Measurements from ENCODE around the gene TMC6.
"Not testable (repeated sequence)": the region's sequence is repeated elsewhere in the genome, so short reads cannot be mapped to it uniquely, and the experiment has no call there.

Gene TMC6

DNA sequence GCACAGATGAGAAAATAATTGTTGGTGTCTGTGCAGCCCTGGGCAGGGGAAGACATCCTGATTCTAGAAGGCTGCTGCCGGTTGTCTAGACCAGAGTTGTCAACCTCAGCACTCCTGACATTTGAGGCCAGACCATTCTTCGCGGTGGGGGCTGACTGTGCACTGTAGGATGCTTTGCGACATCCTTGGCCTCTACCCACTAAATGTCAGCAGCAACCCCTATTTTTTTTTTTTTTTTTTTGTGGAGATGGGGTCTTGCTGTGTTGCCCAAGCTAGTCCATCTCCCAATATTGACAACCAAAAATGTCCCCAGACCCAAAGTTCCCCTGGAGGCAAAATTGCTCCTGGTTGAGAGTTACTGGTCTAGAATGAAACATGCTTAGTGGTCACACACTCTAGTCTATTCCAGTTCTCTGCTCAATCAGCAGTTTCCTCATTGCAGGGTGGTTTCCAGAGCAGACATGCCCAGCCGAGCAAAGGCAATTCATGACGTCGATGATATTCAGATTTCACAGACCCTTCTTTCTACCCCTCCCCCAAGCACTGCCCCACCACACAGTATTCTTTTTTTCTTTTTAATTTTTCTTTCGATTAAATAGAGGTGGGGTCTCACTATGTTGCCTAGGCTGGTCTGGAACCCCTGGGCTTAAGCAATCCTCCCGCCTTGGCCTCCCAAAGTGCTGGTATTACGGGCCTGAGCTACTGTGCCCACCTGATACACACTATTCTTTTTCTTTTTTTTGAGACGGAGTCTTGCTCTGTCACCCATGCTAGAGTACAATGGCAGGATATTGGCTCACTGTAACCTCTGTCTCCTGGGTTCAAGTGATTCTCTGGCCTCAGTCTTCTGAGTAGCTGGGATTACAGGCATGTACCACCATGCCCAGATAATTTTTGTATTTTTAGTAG, 26.6 kb upstream of the TMC6 start:
- no peak for DNase-seq

DNA sequence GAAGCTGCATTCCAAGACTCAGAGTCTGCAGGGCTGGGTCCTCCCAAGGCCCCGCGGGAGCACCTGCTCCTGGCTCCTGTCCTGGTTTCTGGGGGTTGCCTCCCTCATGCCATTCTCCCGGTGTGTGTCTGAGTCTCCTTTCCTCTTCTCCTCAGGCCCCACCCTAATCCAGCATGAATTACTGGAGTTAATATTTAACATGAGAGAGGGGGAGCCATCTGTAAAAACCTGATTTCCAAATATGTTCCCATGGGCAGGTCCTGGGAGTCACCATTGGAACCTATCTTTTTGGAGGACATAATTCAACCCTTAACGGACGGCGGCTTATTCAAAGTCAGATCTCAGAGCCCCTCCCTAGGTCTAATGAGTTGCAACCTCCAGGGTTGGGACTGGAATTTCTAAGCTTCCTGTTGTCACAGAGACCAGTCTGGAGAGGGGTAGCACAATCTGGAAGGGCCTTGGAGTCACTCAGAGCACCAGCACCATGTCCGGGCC, 23.0 kb upstream of the TMC6 start:
- DNase-seq: no peak

DNA sequence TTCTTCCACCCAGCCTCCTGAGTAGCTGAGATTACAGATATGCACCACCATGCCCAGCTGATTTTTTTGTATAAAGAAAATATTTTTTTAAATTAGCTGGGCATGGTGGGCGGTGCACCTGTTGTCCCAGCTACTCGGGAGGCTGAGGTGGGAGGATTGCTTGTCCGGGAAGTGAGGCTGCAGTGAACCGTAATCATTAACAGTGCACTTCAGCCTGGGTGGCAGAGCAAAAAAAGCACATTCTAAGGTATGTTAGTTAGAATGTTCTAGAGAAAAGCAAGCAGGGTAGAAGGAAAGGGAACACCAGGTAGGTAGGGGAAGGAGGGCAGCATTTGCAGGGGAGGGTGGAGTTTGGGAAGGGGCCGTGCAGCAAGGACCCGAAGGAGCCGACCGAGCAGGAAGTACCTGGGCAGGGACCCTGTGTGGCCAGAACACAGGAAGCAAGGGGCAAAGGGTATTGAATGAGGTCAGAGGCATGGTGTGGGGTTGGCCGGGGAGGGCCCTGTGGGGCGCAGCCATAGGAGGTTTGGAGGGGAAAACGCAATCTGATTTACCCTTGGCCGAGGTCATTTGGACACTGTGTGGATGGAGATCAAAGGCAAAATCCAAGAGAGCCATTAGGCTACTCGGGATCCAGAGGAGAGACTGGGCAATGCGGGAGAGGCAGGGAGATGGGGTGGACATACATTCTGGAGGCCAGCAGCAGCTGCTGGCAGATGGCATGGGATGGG, 19.9 kb upstream of the TMC6 start:
- no peak for DNase-seq

DNA sequence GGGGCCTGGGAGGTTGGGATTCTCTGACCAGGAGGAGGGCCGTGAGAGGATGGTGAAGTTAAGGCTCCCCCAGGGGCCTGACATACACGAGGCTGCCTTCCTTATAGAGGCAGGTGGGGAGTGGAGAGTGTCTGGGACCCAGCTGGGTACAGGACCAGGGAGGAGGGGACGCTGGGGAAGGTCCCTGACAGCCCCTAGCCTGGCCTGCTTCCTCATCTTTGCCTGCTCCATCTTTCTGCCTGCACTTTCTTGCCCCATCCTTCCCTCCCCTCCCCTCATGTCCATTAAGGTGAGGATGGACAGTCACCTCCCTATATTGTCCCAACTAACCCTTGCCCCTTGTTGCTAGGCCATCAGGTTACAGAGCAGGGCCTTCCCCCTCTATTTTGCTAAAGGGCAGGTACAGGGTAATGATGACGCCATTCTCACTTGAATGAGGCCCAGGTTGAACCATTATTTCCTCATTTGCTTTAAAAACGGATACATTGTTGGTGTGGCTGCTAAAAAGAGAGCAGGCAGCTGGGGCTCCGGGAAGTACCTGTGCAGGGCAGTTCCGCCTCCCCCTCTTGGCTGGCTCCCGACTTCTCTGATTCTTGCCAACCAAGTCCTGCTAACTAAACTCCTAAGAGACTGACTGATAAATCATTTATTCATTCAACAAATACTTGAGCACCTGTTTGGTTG, 18.9 kb upstream of the TMC6 start:
- DNase-seq: no peak

DNA sequence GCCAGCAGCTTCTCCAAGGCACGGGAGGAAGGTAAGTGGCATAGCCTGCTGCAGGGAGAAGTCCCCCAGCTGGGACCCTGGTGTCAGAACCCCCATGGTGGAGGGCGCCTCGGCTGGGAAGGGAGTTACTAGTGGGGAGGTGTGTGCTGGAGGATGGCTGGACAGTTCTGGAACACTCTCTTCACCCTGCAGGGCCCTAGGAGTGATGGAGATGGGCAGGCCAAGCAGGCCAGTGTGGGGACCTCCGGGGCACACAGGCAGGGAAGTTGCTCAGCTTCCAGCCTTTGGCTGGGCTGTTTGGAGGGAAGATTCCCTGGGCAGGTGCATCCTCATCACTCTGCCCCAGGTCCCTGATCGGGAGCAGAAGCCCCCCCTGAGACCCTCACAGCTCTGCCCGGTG, 18.3 kb upstream of the TMC6 start:
- DNase-seq: no peak

DNA sequence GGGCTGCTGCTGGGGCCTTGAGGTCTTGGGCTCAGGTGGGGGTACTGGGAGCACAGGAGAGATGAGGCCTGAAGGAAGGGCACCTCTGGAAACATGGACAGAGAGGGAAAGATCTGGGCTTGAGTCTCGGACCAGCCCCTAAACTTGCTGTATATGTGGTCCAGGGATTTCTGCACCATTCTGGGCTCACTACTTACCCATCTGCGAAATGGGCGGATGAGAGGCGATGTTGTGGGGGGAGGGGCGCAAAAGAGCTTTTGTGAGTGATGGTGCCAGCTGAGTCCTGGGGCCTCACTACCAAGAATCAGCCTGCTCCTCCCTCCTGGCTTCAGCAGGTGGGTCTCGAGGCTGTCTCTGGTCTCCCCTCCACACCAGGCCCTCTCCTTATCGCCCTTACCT, 17.9 kb upstream of the TMC6 start:
- DNase-seq: no peak

DNA sequence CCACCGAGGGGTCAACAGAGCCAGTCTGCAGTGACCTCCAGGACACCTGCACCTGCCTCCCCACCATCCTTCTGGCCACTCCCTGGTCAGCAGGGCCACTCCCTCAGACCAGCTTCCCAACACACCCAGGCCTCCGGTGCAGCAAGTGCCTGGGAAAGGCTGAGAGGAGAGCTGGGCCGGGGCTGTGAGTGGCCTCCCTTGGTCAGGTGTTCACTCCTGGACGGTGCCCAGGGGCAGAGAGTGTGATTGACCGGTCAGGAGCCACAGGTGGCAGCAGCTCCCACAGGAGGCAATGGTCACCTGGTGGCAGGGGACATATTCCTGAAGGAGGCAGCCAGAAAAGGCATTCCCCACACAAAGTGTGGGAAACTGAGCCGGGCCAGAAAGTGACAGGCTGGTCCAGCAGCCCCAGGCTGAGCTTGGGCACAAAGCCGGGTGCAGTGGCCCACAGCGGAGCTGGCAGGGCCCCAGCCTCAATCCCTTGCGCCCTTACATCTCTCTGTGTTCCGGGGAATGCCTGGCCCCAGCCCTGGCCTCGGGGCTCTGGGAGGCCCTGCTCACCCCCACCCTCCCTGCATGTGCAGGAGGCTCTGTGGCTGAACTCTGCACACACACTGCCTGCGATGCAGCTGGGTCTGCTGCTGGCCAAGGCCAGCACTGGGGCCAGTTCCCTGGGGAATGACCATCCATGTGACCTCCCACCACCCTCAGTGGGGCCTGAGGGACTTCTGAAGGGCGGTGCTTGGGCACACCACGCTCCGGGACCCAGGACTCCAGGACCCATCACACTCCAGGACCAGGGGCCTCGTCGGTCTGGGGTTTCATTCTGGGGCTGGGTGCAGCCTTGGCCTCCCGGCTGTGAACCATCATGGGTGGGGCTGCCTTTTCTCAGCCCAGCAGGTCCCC, 16.4 kb upstream of the TMC6 start:
- no peak for DNase-seq

DNA sequence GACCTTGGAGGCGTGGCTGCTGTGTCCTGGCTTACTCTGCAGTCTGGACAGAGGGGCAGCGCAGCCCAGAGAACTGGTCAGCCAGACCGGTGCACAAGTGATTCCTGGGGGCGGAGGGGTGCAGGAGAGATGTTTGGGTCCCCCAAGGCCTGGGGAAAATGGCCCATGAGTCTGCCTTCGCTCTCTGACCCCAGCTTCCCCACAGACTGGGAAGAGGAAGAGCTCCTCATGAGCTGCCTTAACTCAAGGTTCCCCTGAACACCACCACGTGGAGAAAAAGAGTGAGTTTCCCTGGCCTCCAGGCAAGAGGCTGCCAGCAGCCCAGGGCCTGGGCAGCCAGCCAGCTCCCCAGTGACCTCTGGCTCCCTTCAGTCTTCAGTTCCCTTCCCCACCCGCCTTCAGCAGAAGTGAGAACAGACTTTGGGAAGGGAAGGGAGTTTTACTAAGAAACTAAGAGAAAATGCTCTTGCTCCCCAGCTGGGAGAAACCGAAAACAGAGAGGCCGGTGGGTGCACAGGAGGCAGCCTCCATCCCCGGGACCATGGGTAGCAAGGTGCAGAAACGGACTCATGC, 15.7 kb upstream of the TMC6 start:
- no peak for DNase-seq

DNA sequence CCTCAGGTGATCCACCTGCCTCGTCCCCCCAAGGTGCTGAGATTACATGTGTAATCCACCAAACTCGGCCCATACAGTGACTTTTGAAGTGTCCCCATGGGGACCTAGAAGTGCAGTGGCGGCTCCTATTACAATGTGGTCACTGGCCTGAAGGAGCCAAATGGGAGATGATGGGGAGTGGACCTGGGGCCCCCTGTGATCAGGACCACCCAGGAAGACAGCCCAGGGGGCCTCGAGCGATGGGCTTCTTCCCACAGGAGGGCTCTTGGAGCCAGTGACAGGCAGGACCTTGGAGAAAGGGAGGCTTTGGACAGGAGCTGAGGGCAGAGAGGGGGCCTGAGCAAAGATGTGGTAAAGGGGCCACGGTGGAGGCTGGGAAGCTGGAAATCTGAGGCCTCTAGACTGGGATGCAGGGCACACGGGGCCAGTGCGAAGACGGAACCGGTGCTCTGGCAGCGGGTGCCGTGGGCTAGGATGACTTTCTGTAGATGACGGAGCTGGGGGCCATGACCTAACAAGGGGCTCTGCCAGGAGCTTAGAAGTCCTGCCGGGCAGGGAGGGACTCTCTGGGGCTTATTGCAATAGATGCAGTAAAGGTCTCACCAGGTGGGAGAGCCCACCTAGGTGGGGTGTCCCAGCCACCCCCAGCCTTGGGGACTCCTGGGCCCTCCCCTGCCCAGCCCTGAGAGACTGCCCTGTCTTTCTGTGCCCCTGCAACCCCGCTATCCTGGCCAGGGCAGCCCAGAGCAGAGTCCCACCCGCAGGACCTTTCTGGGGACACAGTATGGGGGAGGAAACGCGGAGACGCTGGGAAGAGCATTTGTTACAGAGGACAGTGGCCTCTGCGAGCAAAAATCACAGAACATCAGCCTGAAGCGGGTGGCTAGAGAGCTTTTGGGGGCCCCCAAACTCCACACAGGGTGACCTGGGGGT, 14.9 kb upstream of the TMC6 start:
- DNase-seq: no peak

DNA sequence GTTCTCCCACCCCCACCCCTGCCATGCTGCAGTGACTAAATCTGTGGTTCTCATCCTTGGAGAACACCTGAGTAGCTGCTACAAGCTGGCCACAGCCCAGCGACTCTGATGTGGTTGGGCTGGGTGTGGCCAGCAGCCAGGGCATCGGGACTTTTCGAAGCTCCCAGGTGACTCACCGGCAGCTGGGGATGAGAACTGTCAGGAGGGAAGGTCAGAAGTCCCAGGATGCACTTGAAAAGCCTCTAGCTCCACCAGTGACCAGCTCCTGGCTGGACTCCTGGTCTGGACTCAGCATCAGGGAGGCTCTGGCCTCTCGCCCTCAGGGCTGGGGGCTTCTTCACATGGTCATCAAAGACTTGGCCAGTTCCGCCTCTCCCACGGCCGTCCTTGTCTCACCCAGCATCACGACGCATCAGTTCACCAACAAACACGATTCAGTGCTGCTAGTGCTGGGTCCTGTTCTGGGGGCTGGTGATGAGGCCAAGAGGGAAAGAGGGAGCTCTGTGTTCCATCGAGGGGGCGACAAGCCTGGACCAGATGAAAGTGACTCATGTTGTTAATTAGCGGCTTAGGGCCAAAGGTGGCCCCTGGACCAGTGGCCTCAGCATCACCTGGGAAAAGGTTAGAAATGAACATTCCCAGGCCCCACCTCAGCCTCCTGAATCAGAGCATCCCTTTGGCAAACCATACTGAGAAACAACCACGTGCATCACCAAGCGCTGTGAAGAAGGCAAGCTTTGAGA, 13.7 kb upstream of the TMC6 start:
- DNase-seq: no peak

DNA sequence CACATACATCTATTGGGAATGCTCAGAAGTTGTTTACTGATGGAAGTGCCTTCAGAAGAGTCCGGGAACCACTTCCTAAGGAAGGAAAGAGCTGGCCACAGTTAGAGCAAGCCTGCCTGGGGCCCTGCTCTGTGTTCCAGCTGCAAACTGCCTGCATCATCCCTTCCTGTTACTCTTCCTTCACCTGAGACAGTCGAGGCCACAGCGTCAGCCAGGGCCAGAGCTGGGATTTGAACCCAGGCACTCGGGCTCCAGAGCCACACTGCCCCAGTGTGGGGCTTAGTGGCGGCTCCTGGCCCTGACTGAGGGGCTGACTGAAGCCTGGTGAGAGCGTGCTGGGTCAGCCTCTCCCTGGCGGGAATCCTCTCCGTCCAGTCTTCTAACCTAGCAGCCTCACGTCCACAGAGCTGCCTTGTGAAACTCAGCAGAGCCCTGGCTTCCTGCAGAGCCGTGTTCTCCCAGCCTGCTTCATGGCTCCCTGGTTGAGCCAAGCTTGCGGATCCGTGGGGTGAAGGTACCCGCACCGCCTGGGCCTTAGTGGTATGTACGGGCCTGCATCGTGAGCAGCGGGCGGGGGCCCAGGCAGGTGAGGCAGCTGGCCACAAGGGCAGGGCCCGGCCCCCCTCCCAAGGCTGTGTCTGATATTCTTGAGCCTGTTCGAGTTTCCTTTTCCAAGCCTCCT, 13.0 kb upstream of the TMC6 start:
- DNase-seq: no peak

DNA sequence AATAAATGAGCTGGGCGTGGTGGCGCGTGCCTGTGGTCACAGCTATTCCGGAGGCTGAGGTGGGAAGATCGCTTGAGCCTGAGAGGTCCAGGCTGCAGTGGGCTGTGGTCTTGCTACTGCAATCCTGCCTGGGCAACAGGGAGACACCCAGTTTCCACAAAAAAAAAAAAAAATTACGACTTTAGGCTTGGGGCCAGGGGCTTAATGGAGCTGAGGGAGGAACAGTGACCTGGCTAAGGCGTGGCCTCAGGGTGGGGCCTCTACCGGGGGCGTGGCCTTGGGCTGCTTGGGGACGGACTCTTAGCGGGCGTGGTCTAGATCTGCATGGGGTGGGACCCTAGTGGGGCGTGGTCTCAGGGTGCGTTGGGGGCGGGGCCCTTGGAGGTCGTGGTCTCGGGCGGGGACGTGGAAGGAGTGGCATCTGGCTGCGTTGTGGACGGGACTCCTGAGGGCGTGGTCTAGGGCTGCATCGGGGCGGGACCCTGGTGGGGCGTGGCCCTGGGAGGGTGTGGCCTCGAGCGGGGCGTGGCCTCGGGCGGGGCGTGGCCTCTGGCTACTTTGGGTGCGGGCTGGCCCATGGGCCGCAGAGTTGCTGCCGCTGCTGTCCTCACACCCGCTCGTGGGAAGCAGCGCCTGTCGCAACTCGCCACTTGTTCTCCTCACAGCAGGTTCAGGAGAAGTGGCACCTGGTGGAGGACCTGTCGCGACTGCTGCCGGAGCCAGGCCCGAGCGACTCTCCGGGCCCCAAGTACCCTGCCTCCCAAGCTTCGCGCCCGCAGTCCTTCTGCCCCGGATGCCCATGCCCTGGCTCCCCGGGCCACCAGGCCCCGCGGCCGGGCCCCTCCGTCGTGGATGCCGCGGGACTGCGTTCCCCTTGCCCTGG, 11.9 kb upstream of the TMC6 start:
- peak; percentile 82 for DNase-seq

DNA sequence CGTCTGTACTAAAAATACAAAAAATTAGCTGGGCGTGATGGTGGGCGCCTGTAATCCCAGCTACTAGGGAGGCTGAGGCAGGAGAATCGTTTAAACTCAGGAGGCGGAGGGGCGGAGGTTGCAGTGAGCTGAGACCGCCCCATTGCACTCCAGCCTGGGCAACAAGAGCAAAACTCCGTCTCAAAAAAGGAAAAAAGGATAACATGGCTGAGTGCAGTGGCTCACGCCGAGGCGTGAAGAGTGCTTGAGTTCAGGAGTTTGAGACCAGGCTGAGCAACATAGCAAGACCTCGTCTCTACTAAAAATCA, 11.3 kb upstream of the TMC6 start:
- DNase-seq: not testable (repeated sequence)

DNA sequence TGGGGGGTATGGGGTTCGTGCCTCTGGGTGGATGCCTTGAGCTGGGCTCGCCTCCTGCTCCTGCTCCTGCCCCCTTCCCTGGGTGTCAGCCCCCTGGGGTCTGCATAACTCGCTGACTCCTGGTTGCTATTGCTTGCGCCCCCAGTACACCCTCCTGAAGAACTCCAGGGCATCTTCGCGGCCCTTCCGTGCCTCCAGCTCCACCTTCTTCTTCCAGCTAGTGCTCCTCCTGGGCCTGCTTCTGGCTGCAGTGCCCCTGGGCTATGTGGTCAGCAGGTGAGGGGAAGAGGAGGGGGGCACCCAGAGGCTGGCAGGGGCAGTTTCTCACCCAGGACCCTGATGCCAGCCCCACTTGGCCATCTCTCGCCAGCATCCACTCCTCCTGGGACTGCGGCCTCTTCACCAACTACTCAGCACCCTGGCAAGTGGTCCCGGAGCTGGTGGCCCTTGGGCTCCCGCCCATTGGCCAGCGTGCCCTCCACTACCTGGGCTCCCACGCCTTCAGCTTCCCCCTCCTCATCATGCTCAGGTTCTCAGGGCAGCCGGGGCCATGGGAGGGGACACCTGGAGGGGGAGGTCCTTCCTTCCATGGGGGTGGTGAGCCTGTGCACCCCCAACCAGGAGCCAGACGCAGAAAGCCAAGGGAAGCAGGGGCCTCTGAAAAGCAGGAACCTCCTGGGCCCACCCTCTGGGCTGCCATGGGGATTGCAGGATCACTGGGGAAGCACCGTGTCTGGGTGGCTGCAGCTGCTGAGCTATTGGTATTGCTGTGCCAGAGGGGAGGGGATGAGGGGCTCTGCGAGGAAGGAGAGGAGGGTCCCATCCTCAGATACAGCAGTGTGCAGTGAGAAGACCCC, 9.9 kb upstream of the TMC6 start:
- DNase-seq: no peak

DNA sequence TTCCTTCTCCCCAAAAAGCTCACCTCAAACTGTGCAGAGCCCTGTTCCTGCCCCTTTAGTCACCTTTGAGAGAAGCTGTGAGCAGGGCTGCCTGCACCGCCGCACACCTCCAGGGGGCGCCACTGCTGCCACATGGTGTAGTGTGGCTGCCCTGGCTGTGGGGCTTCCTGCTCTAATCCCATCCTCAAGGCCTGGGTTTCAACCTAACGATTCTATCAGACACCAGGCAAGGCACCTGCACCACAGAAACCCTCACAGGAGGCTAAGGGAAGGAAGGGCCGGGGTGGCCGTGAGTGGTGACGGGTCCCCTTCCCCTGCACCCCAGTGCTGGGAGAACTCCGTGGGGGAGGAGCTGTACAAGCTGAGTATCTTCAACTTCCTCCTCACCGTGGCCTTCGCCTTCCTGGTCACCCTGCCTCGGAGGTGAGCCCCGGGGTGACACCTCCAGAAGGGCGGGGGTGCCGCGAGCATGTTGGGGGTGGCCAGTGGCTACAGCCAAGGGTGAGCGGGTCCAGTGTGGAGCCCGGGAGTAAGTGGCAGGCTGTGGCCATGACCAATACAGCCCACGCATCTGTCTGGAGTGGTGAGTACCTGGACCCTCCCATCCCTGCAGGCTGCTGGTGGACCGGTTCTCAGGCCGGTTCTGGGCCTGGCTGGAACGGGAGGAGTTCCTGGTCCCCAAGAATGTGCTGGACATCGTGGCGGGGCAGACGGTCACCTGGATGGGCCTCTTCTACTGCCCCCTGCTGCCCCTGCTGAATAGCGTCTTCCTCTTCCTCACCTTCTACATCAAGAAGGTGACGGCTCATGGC, 9.0 kb upstream of the TMC6 start:
- DNase-seq: no peak

DNA sequence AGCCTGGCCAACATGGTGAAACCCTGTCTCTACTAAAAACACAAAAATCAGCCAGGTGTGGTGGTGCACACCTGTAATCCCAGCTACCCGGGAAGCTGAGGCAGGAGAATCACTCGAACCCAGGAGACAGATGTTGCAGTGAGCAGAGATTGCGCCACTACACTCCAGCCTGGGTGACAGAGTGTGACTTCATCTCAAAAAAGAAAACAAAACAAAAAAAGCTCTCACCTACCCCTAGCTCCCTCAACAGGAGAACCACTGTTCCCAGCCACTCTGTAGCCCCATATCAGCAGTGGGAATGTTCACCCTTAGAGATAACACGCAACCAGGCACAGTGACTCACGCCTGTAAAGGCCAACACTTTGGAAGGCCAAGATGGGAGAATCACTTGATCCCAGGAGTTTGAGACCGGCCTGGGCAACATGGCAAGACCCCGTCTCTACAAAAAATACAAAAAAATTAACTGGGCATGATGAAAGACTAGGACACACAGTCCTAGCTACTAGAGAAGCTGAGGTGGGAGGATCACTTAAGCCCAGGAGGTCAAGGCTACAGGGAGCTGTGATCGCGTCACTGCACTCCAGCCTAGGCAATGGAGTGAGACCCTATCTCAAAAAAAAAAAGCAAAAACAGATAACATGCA, 7.4 kb upstream of the TMC6 start:
- DNase-seq: no peak
